Spinal cord (tissue), 10 donors: ENCODE results near the gene PTPMT1. TPM values are rescaled to one million over a fixed set of nuclear protein-coding genes. Genes with fewer than 3 reads are reported as not detected.
A peak's percentile ranks its signal among the peaks of the same experiment; 100 is the strongest.

ENCODE experiments used
- DNase-seq, 6 donors: peaks; one replicate each; pipeline versions ENCODE4 v3.0.0 to v3.0.0-alpha.2; 2013 to 2015; ENCODE audit warnings: low spot score in 6 of 6, low read depth in 4 of 6
- H3K27ac ChIP-seq: one replicate; pipeline ENCODE4 v1.5.1; 2013; ENCODE audit warnings: low read depth, low read length, control low read depth
- H3K27me3 ChIP-seq: one replicate; pipeline ENCODE4 v1.6.1; 2013; ENCODE audit warnings: low read length; ENCODE audit not compliant: control insufficient read depth, insufficient read depth
- H3K36me3 ChIP-seq: one replicate; pipeline ENCODE4 v1.6.1; 2013; ENCODE audit warnings: low read length; ENCODE audit not compliant: control insufficient read depth, insufficient read depth
- H3K4me1 ChIP-seq: one replicate; pipeline ENCODE4 v1.6.1; 2013; ENCODE audit warnings: low read length; ENCODE audit not compliant: control insufficient read depth, insufficient read depth
- H3K4me3 ChIP-seq: one replicate; pipeline ENCODE4 v1.5.1; 2013; ENCODE audit warnings: low read depth, low read length, control low read depth
- H3K9me3 ChIP-seq: one replicate; pipeline ENCODE4 v1.6.1; 2013; ENCODE audit warnings: low read length; ENCODE audit not compliant: control insufficient read depth, insufficient read depth
- WGBS: methylation state at CpG from one replicate; pipeline ENCODE4 v1.1.5; 2013; ENCODE audit warnings: missing lambda C conversion rate; ENCODE audit not compliant: insufficient coverage; 5-methylcytosine and 5-hydroxymethylcytosine counted together
- polyA plus RNA-seq, 2 donors: library from polyadenylated mRNA; unstranded; fragments of 120-200 nt; gene quantifications; one replicate each; pipeline ENCODE4 v1.2.1, GENCODE V29; 2013; ENCODE audit not compliant: insufficient read length in 2 of 2
- total RNA-seq, 2 donors: library from RNA; depleted of rRNA in 1 of 2; stranded (reverse); fragments of 120-200 nt in 1 of 2; fragments of >200 nt in 1 of 2; gene quantifications; one replicate each; pipeline versions ENCODE4 v1.2.3 to v1.2.4, GENCODE V29; 2013 to 2014
- donor health status: healthy.

Gene PTPMT1
- total and polyA plus RNA-seq, 4 donors, result 41.8 to 83.7 (median 78.3) TPM

DNA sequence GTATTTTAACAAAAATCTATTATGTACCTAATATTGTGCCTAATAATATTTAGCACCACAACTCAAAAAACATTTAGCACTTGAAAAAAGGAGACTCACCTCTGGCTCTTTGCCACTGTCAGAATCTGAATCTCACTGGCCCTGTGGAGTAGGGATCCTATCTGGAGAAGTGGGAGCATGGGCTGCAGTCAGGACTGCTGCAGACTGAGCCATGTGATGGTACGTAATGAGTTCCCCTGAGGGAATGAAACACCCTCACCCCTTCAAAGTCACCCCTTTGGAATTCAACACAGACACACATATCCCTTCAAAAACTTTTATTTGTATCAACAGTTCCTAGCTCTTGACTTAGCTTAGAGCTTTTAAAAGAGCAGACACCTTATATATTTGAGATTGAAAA, 6.5 kb downstream of the PTPMT1 start:
- Histone ChIP-seq H3K36me3 (peaks cover 55% of the 10 kb centered on the region), H3K4me3 (no peak overlapping the region), H3K9me3 (no peaks in the 10 kb centered on the region), H3K27ac (no peak overlapping the region), H3K27me3 (no peaks in the 10 kb centered on the region), H3K4me1 (peaks cover 11% of the 10 kb centered on the region)
- no CpG with 5 or more reads among the region's 1 CpG for WGBS
- no peak for DNase-seq

DNA sequence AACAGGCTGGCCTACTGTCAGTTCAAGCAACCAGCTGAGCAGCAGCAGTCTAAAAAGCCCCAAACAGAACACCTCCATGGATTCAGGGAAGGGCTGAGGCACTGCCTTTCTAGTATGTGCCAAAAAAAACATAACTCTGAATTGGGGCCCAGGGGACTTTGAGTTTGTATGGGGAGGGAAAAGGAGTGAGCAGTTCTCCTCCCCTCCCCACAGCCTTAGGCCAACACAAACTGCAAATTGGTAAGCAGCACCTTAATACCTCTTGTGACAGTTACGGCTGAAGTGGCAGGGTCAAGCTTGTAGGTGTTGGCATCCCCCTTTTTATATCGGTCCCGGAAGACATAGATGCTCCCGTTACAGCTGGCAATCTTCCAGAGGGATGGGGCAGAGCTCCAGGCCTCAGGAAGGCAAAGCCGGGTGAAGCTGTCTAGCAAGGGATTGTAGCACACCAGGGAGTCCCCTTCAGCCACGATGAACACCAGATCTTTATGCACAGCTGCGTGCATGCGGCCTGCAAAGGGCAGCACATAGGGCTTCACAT, 7.4 kb downstream of the PTPMT1 start:
- Histone ChIP-seq H3K27ac (no peak overlapping the region), H3K4me3 (no peak overlapping the region), H3K4me1 (peaks cover 17% of the 10 kb centered on the region), H3K27me3 (no peaks in the 10 kb centered on the region), H3K36me3 (peaks cover 52% of the 10 kb centered on the region), H3K9me3 (no peaks in the 10 kb centered on the region)
- DNase-seq, result peak in 1 of 6 donors; percentile 22
- WGBS, result 20% methylated on average over 6 of the region's 8 CpGs

DNA sequence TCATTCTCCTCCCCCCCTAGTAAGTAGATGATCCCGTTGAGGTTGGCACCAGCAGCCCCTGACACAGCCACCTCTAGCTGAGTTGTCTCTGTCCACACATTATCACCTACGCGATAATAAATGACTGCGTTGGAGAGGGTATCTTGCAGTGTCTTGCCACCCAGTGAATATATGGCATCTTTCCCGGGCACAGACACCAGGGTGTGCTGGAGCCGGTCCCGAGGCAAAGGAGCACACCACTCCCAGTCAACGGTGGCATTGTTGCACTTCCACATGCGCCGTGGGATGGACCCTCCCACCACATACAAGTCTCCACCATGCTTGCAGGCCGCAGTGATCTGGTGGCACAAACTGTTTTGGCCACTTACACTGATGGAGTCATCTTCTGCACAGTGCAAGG, 7.9 kb downstream of the PTPMT1 start:
- Histone ChIP-seq H3K27ac (no peak overlapping the region), H3K9me3 (no peaks in the 10 kb centered on the region), H3K36me3 (peaks cover 50% of the 10 kb centered on the region), H3K27me3 (no peaks in the 10 kb centered on the region), H3K4me3 (no peak overlapping the region), H3K4me1 (peaks cover 22% of the 10 kb centered on the region)
- no peak for DNase-seq
- WGBS, result 75% methylated on average over 7 of the region's 11 CpGs

DNA sequence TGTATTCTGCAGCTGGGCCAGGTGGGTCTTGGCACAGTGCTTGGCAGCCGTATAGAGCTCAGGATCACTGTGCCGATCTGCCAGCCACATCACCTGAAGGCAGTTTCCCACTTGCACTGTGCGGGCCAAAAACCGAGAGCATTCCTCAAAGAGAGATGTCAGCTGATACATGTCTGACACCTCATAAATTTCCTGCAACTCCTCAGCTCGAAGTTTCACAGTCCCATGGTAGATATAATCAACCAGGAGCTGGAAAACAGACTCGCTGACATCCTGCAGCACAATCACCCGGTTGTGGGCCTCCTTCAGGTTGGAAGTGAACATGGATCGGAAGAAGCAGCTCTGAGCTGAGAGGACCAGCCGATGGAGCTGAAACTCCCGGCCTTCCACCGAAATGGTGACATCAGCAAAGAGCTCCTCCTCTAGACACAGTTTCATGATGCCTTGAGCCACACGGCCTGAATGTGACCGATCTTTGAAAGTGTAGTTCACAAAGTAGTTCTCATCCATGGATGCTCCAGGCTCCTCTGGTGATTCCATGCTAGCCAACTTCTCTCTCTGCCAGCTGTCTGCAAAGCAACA, 12.2 kb downstream of the PTPMT1 start:
- peaks cover 60% of the 10 kb centered on the region for H3K36me3 ChIP-seq
- H3K27ac ChIP-seq, result peak overlapping the region; percentile 87
- H3K27me3 ChIP-seq, result no peaks in the 10 kb centered on the region
- H3K4me1 ChIP-seq, result peaks cover 28% of the 10 kb centered on the region
- no peak for DNase-seq
- no peaks in the 10 kb centered on the region for H3K9me3 ChIP-seq
- peak overlapping the region; percentile 82 for H3K4me3 ChIP-seq
- WGBS, result 69% methylated on average over 10 of the region's 13 CpGs

DNA sequence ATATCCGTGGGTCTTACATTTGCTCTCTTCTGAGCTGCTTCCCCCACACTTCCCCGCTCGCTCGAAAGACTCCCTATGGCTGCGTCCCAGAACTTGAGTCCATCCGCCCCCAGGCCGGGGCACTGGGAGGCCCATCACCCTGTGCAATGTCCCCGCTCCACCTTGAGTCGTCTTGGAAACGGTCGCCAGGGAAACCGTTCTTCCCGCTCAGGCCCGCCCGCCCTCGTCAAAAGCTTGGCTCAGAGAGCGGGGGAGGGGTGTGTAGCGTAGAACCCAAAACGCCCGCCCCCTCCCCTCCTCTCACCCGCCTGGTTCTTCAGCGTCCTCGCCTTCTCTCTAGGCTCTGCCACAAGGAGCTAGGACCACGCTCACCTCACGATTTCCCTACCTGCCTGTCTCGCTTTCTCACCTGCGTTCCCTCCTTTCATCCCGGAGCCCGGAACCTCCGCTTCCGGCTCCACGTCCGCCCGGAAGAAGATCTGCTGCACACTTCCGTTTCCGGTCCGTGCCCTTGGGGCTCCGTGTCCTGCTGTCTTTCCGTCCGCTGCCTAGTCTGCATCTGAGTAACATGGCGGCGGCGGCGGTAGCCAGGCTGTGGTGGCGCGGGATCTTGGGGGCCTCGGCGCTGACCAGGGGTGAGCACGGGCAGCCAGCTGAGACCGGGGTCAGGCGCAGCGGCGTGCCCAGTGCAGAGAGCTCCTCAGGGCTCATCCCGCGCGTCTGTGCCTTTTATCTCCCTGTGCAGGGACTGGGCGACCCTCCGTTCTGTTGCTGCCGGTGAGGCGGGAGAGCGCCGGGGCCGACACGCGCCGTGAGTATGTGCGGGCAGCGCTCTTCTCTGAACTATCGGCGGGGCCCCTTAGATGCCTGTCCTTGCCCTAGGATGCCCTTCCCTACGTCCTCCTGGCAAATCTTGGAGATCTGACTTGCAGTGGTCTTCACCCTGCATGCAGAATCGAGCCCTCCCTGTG, 13.4 kb downstream of the PTPMT1 start, which contains the start of the genes KBTBD4 and NDUFS3:
Gene KBTBD4, minus strand, starts transcription at position 447 of the 971 bp plus-strand sequence. Its CDS starts 19 bp downstream, at position 428.
Gene NDUFS3, plus strand, starts transcription at position 551 of the 971 bp plus-strand sequence. Its CDS starts 18 bp downstream, at position 569.
- Histone ChIP-seq H3K27me3 (no peaks in the 10 kb centered on the region), H3K36me3 (peaks cover 63% of the 10 kb centered on the region), H3K9me3 (no peaks in the 10 kb centered on the region), H3K4me1 (peaks cover 18% of the 10 kb centered on the region), H3K4me3 (peak within 1 kb of the TSS; percentile 82), H3K27ac (peak within 1 kb of the TSS; percentile 87)
- DNase-seq, result peak; percentile 87 to 97 (median 90)
- under 1% methylated on average over 72 of the region's 72 CpGs for WGBS

DNA sequence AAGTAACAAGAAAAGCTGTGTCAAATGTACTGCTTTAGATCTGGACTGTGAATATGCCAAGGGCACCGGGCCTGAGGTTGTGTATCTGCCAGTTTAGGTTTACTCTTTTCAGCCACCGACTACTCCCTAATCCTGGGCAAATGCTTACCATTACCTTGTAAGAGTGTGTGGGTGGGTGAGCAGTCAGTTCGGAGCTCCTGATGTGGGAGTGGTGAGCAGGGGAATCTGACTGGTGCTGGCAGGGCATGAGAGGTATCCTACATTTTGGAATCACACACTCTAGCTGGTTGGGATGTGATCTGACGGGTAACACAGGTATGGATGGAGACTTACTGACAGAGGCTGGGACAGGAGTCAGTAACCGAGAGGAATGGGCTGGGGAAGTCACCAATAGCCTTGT, 18.4 kb downstream of the PTPMT1 start:
- no peaks in the 10 kb centered on the region for H3K9me3 ChIP-seq
- no peak for DNase-seq
- peaks cover 87% of the 10 kb centered on the region for H3K36me3 ChIP-seq

DNA sequence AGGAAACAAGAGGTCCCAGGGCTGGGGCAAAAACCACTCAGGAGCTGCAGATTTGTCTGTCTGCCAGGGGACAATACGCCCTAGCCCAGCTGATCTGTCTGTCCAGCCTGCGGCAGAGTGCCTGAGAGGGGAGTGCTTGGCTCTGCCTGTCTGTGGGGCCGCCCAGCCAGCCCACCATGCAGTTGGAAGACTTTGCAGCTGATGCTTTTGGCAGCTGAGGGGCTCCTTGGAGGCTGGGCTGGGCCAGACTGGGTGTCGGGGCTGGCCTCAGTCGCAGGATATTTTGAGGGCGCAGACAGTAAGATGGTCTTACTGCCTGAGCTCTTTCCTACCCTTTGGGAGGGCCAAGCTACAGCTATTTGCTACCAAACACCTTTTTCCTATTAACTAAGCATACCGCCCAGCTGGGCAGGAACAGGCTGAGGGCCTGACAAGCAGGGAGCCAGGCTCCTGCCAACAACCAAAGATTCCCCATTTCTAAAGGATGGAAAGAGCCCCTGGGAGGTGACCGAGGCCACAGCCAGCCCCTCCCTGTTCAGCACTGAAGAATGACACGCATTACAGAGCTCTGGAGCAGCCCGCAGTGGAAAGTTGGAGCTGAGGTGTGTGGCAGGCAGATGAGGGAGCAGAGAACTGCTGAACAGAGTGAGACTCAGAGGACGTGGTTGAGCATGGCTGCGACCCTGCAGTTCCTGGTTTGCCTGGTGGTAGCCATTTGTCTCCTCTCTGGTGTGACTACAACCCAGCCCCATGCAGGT, 20.9 kb downstream of the PTPMT1 start, which contains the start of gene FAM180B:
Gene FAM180B, plus strand, starts transcription at position 581 of the 758 bp plus-strand sequence. Its CDS starts 91 bp downstream, at position 672.
- H3K27ac ChIP-seq, result peak within 1 kb of the TSS; percentile 65
- peak in 2 of 6 donors; percentile 45 to 79 for DNase-seq
- no peaks in the 10 kb centered on the region for H3K9me3 ChIP-seq
- H3K4me1 ChIP-seq, result peaks cover 56% of the 10 kb centered on the region
- peaks cover 89% of the 10 kb centered on the region for H3K36me3 ChIP-seq
- no peak within 1 kb of the TSS for H3K4me3 ChIP-seq
- no peaks in the 10 kb centered on the region for H3K27me3 ChIP-seq
- 54% methylated on average over 11 of the region's 12 CpGs for WGBS

More for the DNA sequence above, 18.4 kb downstream of the PTPMT1 start:
- Histone ChIP-seq H3K27ac (no peak overlapping the region), H3K27me3 (no peaks in the 10 kb centered on the region), H3K4me1 (peaks cover 42% of the 10 kb centered on the region), H3K4me3 (no peak overlapping the region)
- 92% methylated on average over 3 of the region's 5 CpGs for WGBS

DNA sequence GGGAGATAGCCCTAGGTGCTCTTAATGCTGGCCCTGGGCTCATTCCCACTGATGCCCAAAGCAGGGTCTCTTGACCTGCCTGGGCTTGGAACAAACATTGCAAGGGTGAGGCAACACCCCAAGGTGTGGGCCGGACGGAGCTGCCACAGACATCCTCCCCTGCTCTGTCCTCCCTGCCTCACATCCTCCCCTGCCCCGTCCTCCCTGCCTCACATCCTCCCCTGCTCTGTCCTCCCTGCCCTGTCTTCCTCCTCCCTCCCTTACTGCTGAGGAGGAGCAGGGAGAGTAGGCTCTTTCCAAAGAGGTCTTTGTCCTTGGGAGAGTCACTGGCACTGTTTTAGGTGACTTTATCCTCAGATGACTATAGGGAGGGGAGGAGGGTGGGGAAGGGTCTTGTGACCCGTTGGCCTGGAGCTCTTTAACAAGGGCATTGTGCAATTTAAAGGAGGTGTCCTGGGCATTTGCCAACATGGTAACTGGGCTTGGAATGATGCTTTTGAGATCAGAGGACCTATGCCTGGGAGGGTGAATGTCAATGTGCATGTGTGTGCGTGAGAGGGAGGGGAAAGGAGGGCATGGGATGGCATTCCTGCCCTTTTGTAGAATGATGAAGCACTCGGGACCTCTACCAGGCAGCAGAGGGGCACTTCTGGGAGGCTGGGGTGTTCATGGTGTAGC, 21.8 kb downstream of the PTPMT1 start:
- peaks cover 64% of the 10 kb centered on the region for H3K4me1 ChIP-seq
- no peaks in the 10 kb centered on the region for H3K27me3 ChIP-seq
- DNase-seq, result no peak
- peak overlapping the region; percentile 65 for H3K27ac ChIP-seq
- WGBS, result 73% methylated on average over 5 of the region's 6 CpGs
- H3K9me3 ChIP-seq, result no peaks in the 10 kb centered on the region
- H3K36me3 ChIP-seq, result peaks cover 85% of the 10 kb centered on the region
- no peak overlapping the region for H3K4me3 ChIP-seq
